ENCODE results near the gene GYG2. TPM values are rescaled to one million over a fixed set of nuclear protein-coding genes. Genes with fewer than 3 reads are reported as not detected.
"Not testable (repeated sequence)": the region's sequence is repeated elsewhere in the genome, so short reads cannot be mapped to it uniquely, and the experiment has no call there.

GYG2 gene
- total RNA-seq (2014; rRNA removed; shearing (Covaris generic)), result 6.8 and 9.7 TPM in 2 replicates
- polyA plus RNA-seq (2014; cell fraction: nucleus; rRNA removed), result 15.3 and 16.7 TPM in 2 replicates

DNA sequence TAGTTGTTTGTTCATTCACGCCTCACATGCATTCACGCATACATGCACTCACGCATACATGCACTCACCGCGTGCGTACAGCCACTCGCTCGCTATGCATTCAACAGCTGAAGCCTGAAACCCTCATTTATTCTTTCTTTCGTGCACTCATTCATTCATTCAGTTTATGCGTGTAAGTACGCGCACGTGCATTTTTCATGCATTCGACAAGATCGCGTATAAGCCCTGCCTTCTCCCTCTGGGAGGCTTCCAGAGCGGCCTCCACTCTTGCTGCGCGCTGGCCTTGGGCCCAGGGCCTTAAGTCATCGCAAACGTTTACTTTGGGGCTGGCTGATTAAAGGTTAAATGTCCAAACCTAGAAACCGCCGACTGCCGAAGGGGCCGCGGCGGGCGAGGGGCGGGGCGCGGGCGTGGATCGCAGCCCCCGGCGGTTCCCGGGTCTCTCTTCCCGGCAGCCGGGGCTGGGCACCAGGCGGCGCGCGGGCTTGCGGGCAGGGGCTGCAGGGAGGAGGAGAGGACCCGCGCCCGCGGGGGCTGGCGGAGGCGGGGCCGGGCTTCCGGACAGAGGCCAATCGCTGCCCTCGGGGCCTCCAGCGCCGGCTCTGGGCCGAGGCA lies at the start of gene GYG2:
GYG2 (plus strand) TSS at position 587 of the 615 bp plus-strand sequence. CDS start 1,259 bp downstream, outside the sequence.
- DNase-seq (ENCODE audit: extremely low read depth, low read depth), result no peak

DNA sequence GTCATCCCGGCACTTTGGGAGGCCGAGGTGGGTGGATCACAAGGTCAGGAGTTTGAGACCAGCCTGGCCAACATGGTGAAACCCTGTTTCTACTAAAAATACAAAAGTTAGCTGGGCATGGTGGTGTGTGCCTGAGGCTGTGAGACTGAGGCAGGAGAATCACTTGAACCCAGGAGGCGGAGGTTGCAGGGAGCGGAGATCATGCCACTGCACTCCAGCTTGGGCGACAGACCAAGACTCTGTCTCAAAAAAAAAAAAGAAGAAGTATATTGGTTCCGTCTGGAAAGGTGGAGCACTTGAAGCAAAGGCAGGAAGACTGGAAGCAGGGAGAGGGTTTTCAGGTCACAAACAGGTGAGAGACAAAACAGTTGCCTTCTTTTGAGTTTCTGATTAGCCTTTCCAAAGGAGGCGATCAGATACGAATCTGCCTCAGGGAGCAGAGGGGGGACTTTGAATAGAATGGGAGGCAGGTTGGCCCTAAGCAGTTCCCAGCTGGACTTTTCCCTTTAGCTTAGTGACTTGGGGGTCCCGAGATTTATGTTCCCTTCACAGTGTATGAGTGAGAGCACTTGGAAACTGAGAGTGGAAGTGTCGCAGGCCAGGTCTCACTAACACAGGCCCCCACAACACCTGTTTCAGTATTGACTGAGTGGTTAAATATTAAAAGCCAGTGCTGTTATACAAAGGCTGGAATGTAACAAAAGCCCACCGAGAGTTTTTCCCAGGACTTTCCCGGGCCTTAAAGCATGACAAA lies 48.1 kb upstream of the GYG2 start:
- not testable (repeated sequence) for DNase-seq (ENCODE audit: extremely low read depth, low read depth)

DNA sequence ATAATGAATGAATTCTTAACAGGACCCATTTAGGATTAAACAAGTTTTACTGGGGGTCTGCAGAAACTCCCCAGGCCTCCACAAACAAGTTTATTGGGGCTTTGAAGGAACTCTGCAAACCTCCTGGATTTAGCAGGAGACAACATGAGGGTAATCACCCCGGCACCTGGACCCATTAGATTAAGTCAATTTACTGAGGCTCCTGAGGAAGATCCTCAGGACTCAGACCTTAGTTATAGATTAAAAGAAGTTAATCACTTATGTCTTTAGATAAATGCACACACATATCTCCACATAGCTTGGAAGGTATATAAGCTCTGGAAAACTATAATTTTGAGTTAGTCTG lies 47.5 kb upstream of the GYG2 start:
- DNase-seq (ENCODE audit: extremely low read depth, low read depth), result no peak

DNA sequence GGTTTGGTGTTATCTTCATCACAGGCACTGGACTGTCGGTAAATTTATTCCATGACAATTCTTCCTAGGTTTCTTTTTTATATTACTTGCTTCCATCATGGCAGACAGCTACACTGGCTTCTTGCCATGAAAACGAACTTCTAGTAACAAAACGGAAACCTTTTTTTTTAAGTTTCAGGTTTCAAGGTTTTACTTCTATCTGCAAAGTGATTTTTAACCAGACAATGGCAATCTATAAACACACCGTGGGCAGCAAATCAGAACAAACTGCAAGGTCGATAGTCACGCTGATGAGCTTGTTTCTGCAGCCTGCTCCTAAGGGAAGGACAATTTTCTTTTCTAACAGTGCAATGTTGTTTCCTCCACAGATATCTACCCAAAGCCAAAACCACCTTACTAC lies 47.0 kb upstream of the GYG2 start:
- no peak for DNase-seq (ENCODE audit: extremely low read depth, low read depth)

DNA sequence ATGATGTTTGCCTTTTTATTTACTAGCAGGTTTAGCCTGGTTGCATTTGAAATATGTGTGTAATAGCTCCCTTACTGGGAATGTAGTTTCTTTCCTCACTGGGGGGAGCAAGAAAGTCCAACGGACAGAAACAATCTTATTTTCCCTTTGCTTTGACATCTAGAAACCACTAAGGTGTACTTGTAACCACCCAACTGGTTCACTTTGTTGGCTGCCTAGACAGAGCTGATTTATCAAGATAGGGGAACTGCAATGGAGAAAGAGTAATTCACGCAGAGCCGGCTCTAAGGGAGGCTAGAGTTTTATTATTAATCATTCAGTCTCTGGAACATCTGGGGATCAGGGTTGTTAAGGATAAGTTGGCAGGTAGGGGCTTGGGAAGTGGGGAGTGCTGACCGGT lies 46.6 kb upstream of the GYG2 start:
- DNase-seq (ENCODE audit: extremely low read depth, low read depth), result no peak

DNA sequence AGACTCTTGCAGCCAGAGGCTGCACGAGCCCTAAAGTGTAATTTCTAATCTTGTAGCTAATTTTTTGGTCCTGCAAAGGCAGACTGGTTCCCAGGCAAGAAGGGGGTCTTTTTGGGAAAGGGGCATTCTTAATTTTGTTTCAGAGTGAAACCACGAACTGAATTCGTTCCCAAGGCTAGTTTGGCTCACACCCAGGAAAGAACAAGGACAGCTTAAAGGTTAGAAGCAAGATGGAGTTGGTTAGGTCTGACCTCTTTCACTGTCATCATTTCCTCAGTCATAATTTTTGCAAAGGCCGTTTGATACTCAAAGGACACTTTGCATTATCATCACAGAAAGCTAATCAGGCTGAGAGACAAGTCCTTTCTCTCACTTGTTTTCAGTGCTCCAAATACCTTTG lies 46.0 kb upstream of the GYG2 start:
- no peak for DNase-seq (ENCODE audit: extremely low read depth, low read depth)

DNA sequence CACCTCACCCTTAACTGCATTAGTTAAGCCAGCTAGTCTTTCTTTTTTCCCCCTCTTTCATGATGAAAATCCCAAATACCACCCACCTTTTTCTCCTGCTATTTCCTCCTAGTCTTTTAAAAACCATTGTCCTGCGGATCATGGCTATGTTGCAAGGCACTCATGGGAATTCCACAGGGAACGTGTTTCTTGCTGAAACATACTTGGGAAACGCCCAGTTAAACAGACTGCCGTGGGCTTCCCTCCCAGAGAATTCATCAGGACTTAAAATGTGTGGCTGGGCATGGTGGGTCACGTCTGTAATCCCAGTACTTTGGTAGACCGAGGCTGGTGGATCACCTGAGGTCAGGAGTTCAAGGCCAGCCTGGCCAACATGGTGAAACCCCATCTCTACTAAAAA lies 44.7 kb upstream of the GYG2 start:
- DNase-seq (ENCODE audit: extremely low read depth, low read depth), result no peak

DNA sequence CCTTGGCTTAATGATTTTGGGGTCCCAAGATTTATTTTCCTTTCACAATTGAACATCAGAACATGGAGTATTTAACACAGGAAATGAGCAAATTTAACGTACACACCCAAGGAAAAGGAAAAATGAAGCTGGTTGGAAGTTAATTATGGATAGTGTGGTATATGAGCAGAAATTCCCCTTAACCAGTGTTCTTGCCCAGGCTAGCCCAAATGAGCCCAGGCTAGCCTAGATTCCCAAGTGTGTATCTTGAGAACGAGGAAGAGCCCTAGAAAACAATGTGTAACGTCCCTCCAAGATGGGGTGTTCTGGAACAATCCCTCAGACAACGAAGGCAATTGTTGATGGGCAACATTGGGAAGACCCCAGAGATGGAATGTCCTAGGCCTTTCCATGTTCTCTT lies 43.2 kb upstream of the GYG2 start:
- DNase-seq (ENCODE audit: extremely low read depth, low read depth), result no peak

DNA sequence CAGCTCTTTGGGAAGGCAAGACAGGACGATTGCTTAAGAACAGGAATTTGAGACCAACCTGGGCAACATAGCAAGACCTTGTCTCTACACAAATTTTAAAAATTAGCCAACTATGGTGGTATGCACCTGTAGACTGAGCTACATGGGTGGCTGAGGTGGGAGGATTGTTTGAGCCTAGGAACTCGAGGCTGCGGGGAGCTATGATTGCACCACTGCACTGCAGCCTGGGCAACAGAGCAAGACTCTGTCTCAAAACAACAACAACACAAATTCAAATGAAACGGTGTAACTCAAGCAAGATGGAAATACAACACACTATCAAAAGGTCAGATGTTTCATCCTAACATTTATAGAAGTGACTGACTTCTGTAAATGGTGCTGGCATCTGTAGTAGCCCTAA lies 39.8 kb upstream of the GYG2 start:
- DNase-seq (ENCODE audit: extremely low read depth, low read depth), result no peak

DNA sequence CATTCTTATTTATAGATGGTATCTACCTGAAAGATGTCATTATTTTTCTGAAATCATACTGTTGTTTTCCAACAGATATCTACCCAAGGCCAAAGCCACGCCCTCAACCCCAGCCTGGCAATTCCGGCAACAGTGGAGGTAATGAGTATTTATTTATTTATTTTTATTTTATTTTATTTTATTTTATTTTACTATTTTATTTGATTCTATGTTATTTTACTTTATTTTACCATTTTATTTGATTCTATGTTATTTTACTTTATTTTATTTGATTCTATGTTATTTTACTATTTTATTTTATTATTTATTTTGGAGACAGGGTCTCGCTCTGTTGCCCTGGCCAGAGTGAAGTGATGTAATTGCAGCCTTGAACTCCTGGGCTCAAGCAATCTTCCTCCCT lies 39.2 kb upstream of the GYG2 start:
- DNase-seq (ENCODE audit: extremely low read depth, low read depth), result no peak

DNA sequence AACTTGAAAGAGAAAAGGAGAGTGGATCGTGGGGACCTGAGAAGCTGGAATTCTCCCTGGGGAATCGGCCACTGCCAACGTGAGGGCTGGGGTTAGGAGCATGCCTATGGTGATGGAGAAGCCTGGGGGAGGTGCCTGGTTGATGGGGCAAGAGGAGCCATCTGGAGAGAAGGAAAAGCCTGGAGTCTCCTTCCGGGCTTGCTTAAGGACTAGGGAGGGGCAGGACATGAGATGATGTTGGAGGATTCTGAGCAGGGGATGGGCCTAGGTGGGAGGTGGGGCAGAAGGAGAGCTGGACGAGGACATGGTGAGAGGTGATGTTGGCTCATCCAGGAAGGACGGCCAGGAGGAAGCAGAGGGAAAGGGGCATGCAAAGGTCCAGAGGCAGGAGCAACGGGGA lies 35.0 kb upstream of the GYG2 start:
- no peak for DNase-seq (ENCODE audit: extremely low read depth, low read depth)

DNA sequence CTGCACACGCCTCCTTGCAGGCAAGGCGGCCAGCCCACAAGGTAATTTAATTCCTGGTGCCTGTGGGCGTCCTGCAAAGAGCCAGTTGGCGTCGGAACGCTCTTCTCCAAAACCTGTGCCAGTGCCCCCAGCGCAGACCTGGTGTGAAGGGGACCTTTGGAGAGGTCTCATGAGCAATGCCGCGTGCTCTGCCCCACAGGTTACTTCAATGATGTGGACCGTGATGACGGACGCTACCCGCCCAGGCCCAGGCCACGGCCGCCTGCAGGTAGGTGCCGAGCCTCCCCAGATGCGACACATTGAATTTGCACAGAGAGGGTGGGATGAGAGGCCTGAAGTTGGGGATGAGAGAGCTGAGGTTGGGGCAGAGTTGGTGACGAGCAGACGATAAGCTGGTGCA lies 34.4 kb upstream of the GYG2 start:
- no peak for DNase-seq (ENCODE audit: extremely low read depth, low read depth)

DNA sequence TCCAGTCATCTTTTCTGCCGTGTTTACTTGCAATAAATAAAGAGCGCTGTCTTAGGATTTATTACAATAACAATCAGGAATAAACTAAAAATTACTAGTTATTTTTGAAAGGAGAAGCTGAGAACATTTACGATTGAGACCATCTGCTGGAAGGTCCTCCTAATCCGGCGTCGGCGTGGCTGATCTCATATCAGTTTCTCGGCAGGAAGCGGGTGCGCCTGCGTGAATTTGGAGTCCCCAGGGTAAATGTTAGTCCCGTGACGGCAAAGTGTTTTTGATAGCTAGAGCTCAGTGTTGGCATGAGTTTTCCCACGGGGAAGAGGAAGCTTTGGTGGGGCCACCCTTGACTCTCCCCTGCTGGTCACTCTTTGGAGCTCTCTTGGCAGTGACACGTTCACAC lies 31.9 kb upstream of the GYG2 start:
- not testable (repeated sequence) for DNase-seq (ENCODE audit: extremely low read depth, low read depth)

DNA sequence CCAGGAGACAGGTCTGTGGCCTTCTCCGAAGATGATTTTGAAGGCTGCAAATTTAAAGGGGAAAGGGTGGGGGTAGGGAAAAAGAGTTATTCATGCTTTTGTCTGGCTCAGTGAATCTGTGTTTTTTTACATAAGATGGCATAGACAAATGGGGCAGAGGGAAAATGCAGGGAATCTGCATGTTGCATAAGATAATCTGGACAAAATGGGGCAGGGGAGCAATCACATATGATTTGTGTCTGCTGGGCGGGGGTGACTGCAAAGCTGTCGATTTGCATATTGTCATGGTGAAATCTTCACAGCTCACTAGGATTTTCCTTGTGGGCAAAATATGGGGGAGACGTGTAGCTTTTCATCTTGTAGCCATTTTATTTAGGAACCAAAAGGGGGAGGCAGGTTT lies 29.4 kb upstream of the GYG2 start:
- no peak for DNase-seq (ENCODE audit: extremely low read depth, low read depth)

DNA sequence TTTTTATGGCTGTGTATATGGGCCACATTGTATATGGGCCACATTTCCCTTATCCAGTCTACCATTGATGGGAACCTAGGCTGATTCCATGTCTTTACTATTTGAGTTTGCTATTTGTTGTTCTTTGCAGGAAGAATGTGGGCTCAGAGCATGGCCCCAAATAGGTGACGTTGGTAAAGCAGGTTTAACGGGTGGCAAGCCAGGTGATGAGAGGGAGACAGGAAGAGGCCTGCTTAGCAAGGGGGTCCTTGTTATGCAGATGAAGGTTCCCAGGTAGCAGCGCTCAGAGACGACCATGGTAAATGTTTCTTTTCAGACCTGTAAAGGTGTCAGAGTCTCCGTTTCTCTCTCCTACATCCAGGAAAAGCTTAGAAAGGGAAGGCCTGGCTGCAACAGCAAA lies 28.8 kb upstream of the GYG2 start:
- not testable (repeated sequence) for DNase-seq (ENCODE audit: extremely low read depth, low read depth)

DNA sequence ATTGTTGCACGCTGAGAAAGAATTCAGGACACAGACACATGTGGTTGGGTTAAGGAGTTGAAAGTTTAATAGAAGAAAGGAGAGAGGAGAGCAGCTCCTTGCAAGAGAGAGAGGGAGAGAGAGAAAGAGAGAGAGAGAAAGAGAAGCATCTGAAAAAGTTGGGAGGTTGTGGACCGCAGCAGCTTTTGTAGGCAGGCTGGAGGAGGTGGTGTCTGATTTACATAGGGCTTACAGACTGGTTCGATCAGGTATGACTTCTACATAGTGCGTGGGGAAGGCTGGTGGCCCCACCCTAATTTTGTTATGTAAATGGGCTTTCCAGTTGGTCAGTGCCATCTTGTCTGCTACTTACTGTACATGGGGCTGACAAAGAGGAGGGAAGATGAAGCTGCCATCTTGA lies 27.5 kb upstream of the GYG2 start:
- no peak for DNase-seq (ENCODE audit: extremely low read depth, low read depth)

DNA sequence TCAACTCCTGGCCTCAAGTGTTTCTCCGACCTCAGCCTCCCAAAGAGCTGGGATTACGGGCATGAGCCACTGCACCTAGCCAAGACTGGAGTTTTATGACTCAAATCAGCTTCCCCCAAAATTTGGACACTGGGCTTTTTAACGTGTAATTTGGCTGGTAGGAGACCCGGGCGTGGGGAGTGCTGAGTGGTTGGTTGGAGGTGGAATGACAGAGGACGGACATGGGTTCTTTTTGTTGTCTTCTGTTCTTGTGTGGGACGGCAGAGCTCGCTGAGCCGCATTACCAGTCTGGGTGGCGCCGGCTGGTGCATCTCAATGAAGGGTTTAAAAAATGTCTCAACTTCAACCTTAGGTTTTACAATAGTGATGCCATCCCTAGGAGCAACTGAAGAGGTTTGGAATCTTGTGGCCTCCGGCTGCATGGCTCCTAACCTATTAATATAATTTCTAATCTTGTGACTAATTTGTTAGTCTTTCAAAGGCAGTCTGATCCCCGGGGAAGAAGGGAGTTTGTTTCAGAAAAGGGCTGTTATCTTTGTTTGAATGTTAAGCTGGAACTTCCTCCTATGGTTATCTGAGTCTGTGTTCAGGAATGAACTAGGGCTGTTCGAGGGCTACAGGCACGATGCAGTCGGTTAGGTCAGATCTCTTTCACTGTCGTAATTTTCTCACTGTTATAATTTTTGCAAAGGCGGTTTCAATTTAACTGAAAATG lies 26.2 kb upstream of the GYG2 start:
- not testable (repeated sequence) for DNase-seq (ENCODE audit: extremely low read depth, low read depth)

DNA sequence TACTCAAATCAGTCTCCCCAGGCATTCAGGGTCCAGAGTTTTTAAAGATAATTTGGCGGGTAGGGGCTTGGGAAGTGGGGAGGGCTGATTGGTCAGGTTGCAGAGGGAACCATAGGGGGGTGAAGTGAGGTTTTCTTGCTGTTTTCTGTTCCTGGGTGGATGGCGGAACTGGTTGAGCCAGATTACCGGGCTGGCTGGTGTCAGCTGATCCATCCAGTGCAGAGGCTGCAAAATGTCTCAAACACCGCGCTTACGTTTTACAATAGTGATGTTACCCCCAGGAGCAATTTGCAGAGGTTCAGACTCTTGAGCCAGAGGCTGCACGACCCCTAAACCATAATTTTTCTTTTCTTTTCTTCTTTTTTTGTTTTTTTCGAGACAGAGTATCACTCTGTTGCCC lies 25.2 kb upstream of the GYG2 start:
- not testable (repeated sequence) for DNase-seq (ENCODE audit: extremely low read depth, low read depth)

DNA sequence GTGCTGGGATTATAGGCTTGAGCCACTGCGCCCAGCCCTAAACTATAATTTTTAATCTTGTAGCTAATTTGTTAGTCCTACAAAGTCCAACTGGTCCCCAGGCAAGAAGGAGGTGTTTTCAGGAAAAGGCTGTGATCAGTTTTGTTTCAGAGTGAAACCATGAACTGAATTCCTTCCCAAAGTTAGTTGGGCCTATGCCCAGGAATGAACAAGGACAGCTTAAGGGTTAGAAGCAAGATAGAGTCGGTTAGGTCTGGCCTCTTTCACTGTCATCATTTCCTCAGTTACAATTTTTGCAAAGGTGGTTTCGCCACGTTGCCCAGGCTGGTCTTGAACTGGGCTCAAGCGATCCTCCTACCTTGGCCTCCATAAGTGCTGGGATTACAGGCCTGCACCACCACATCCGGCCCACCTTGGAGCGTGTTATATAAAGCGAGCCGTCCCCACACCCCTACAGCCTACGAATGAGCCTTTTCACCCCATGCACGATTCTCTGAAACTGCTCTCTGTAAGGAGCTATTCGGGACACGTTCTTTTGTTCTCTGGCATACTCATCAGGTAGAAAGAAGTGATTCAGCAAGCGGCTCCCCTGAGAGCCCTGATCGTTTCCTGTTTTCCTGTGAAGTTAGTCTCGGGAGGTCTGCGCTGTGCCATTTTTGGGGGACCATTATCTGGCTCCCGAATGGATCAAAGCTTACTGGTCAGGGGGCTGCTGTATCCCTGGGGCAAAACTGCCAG lies 24.5 kb upstream of the GYG2 start:
- not testable (repeated sequence) for DNase-seq (ENCODE audit: extremely low read depth, low read depth)

DNA sequence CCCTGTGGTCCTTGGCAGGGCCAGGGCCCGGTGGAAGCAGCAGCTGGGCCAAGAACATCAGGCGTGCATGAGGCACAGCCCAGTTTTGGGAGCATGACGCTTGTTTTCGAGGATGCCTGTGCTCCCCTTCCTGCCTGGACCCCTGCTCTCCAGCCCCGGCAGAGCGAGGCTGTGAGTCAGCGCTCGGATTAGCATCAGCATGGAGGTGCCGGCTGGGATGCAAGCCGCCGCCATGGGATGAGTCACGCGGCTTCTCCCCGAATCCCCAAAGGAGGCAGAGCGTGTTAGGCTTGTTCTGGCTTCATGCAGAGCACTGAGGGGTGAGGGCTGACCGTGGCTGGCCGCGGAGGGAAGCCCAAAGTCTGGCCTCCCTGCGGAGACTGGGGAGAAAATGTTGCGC lies 23.9 kb upstream of the GYG2 start:
- peak; percentile 43 for DNase-seq (ENCODE audit: extremely low read depth, low read depth)

DNA sequence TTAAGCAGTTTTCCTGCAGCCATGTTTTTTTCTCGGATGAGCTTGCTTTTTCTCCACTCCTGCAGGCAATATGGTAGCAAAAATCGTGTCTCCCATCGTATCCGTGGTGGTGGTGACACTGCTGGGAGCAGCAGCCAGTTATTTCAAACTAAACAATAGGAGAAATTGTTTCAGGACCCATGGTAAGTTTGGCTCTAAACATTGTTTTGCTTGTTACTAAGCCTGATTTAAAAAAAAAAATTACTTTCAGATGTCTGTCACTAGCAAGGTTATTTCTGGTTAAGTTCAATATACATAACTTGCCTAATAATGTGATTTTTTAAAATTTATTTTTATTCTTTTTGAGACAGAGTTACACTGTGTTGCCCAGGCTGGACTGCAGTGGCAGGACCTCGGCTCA lies 17.5 kb upstream of the GYG2 start:
- no peak for DNase-seq (ENCODE audit: extremely low read depth, low read depth)

All from NCI-H460 (cell line).